GM18511 (cell line): ENCODE measurements around the gene CEP85.
A peak's percentile ranks its signal among the peaks of the same experiment; 100 is the strongest.

ENCODE experiments used
- ATAC-seq: cut with Tn5 transposase; IDR thresholded peaks from one replicate; pipeline ENCODE4 v1.9.1; 2021; ENCODE audit warnings: mild to moderate bottlenecking, moderate library complexity; ENCODE audit not compliant: unreplicated experiment

Gene CEP85

GRCh38 chr1:26233903-26234643, at the start of gene CEP85:
CEP85 (plus strand) TSS chr1:26234200; CDS start chr1:26239784, 5,584 bp downstream.
- ATAC-seq: peak; percentile 91

GRCh38 chr1:26184883-26185282, 49.1 kb upstream of the CEP85 start:
- ATAC-seq: no peak

- no peak for ATAC-seq
These were observed 46.1 kb upstream of the CEP85 start for GRCh38 chr1:26187882-26188281.

GRCh38 chr1:26188477-26188876, 45.5 kb upstream of the CEP85 start:
- ATAC-seq: no peak

- ATAC-seq: no peak
These were observed 44.7 kb upstream of the CEP85 start for GRCh38 chr1:26189331-26189730.

GRCh38 chr1:26189751-26190275, 44.2 kb upstream of the CEP85 start:
- no peak for ATAC-seq

GRCh38 chr1:26190373-26190987, 43.5 kb upstream of the CEP85 start, which contains the start of gene CATSPER4:
CATSPER4 (plus strand) TSS chr1:26190602; CDS start chr1:26190628, 26 bp downstream.
- no peak for ATAC-seq

- no peak for ATAC-seq
These were observed 42.3 kb upstream of the CEP85 start for GRCh38 chr1:26191739-26192138.

GRCh38 chr1:26195805-26196204, 38.2 kb upstream of the CEP85 start:
- no peak for ATAC-seq

GRCh38 chr1:26197301-26197700, 36.7 kb upstream of the CEP85 start:
- ATAC-seq: no peak

GRCh38 chr1:26197813-26198212, 36.2 kb upstream of the CEP85 start:
- no peak for ATAC-seq

GRCh38 chr1:26200413-26200812, 33.6 kb upstream of the CEP85 start:
- ATAC-seq: no peak

- ATAC-seq: no peak
These were observed 30.2 kb upstream of the CEP85 start for GRCh38 chr1:26203642-26204318.

GRCh38 chr1:26210147-26210870, 23.7 kb upstream of the CEP85 start:
- no peak for ATAC-seq

- ATAC-seq: no peak
These were observed 21.3 kb upstream of the CEP85 start for GRCh38 chr1:26212726-26213125.

- no peak for ATAC-seq
These were observed 20.6 kb upstream of the CEP85 start for GRCh38 chr1:26213335-26213905.

GRCh38 chr1:26215246-26215645, 18.8 kb upstream of the CEP85 start:
- no peak for ATAC-seq

- ATAC-seq: no peak
These were observed 15.0 kb upstream of the CEP85 start for GRCh38 chr1:26218906-26219494.

GRCh38 chr1:26220199-26220912, 13.6 kb upstream of the CEP85 start:
- no peak for ATAC-seq

GRCh38 chr1:26221094-26221493, 12.9 kb upstream of the CEP85 start:
- no peak for ATAC-seq
